DMS153 treated with DMSO at 0.1 percent for 48 hours (cell line): Measurements from ENCODE around the gene SPEG.
"Not testable (repeated sequence)": the region's sequence is repeated elsewhere in the genome, so short reads cannot be mapped to it uniquely, and the experiment has no call there.

Source experiments
- DNase-seq: peaks from one replicate; lab custom pipeline; 2025; ENCODE audit not compliant: unreplicated experiment; lab: John Stamatoyannopoulos, UW

The SPEG gene

DNA sequence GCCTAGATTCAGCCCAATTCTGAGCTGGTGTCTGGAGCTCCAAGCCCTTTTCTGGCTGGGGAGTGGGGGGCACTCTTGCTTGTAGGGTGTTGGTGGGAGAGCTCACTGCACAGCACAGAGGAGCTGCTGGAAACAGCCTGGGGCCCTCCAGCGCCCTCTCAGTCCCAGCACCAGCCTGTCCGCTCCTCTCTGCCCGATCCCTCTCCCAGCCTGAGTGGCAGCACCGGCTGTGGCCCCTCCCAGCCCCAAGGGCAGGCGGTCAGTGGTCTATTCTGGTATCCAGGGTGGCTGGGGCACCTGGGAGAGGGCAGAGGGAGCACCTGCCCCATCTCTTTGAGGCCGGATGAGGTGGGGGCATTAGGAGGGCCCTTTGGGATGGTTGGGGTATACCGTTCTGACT lies 29.7 kb upstream of the SPEG start:
- DNase-seq = no peak

DNA sequence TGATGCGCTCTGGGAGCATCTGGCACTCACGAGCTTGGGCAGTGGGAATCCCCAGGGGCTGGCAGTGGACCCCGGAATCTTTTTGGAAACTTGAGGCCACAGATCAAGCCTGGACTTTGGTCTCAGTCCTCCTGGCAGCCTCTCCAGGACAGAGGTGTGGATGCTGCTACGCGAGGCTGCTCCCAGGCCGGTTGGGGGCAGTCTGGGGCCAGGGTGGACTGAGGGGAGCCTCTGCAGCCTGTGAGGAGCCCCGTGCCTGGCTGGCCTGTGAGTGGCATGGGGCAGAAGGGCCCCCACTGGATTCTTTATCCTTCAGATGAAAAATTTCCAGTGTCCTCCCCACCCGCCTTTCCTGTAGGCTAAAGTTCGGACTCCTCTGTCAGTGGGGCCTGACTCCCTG lies 29.2 kb upstream of the SPEG start:
- no peak for DNase-seq

DNA sequence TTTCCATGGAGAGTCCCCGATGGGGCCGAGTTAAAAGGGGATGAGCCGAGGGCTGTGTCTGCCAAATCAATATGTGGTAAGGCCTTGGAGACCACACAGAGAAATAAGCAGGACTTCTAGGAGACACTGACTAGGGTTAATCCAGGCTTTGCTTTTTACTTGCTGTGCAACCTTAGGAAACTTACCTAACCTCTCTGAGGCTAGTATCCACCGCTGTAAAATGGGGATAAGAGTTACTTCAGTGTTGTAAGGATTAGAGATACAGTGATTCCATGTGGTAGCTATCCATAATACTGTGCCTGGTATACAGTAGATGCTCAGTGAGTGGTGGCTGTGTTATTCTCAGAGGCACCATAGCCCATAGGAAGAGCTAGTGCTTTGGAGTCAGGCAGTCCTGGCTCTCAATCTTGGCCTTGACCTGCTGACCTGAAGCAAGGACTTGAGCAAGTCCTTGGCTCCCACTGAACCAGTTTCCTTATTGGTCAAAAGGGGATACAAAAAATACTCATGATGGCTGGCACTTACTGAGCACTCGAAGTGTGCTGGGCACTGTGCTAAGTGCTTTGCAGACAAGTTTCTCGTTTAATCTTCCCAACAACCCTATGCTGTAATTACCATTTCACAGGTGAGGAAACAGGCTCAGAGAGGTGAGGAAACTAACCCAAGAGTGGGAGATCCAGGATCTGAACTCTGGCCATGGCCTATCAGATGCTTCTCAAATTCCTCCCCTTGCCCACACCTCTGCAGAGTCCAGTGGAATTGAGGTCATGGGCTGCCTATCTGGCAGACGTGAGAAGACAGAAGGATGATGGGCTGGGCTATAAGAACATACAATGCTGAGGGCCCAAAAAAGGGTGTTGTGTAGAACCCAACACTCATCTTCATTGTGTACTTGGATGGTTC lies 28.4 kb upstream of the SPEG start:
- no peak for DNase-seq

DNA sequence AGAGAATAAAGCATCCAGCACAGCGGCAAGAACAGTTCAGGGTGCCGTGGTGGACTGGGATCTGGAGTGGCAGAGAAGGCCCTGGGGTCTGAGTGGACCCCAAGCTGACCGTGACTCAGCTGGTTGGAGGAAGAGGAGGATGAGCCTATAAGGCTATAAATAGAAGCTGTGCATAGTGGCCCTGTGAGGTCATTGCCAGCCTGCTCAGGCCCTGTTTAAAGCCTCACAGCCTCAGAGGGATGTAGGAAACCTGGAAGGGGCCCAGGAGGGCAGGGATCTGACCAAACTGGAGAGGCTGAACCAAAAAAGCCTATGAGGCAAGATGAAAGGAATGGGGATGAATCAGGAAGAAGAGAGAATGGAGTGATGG lies 27.8 kb upstream of the SPEG start:
- DNase-seq = no peak

DNA sequence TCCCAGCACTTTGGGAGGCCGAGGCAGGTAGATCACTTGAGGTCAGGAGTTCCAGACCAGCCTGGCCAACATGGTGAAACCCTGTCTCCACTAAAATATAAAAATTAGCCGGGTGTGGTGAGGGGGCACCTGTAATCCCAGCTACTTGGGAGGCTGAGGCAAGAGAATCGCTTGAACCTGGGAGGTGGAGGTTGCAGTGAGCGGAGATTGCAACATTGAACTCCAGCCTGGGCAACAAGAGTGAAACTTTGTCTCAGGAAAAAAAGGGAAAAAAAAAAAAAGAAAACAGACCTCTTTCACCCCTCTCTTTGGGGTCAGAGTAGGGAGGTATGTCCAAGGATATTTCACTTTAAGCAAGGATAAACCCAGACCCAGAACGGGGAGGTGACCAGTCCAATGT lies 27.3 kb upstream of the SPEG start:
- not testable (repeated sequence) for DNase-seq

DNA sequence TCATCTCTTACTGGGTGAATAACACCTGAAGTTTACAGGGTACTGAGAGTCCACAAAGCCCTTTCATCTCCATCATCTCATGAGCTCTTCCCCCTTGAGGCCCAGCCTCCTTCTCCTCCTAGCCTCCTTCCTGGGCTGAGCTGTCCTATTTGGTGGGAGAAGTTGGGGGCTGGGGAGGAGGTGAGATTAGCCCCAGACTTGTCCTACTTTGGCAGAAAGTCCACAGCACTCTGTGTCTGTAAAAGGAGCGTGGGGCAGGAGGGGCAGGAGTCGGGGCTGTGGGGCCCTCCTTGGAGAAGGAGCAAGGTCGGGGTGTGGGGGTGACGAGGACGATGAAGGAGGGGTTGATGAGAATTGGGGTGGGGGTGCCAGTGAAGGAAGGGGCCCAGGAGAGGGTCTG lies 26.4 kb upstream of the SPEG start:
- DNase-seq = no peak

DNA sequence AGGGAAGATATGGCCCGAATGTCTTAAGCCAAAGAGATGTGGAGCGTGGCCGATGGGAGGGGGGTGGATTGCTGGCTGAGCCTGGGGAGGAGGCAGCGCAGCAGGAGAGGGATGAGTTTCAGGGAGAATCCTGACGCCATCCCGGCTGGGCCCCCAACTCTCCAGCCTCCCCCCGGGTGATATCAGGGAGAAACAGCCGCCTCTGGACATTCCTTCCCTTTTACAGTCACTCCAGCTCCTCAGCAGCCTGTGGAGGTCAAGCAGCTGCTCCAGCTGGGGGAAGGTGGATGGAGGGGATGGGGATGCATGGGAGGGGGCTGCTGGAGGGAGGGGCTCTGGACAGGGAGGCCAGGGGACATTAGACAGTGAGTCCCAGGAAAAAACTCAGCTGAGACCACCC lies 26.0 kb upstream of the SPEG start:
- no peak for DNase-seq

DNA sequence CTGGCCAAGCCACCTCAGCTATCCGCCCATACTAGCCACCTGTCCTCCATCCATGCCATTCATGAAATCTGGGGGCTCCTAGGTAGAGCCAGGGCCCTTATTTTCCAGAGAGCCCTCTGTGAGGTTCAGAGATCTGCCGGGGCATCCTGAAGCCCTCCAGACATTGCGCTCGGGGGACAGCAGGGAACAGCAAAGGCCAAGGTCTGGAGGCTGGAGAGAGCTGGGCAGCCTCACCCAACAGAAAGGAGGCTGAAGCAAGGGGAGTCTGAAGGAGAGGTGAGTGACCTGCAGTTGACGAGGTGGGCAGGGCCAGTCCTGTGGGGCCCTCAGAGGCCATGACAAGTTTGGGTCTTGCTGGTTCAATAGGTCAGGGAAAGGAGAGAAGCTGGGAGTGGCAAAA lies 25.0 kb upstream of the SPEG start:
- no peak for DNase-seq

DNA sequence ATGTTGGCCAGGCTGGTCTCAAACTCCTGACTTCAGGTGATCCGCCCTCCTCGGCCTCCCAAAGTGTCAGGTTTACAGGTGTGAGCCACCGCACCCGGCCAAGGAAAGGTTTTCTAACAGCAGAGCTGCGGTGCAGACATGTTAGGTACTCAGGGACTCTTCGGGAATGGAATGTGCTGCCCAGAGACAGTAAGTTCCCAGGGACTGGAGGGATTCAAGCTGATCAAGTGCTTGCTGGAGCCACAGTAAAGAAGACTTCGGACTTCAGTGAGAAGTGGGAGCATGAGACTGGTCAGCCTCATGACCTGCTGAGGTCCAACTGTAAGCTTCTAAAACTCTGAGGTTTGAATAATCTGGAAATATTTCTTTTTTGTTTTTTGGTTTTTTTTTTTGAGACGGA lies 24.3 kb upstream of the SPEG start:
- no peak for DNase-seq

DNA sequence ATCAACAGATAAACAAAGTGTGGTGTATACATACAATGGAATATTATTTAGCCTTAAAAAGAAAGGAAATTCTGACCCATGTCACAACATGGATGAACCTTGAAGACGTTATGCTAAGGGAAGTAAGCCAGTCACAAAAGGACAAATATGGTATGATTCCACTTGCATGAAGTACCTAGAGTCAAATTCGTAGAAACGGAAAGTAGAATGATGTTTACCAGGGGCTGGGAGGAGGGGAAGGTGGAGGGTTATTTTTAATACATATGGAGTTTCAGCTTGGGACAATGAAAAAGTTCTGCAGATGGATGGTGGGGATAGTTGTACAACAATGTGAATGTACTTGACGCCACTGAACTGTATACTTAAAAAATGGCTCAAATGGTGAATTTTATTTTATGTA lies 19.8 kb upstream of the SPEG start:
- DNase-seq = no peak

DNA sequence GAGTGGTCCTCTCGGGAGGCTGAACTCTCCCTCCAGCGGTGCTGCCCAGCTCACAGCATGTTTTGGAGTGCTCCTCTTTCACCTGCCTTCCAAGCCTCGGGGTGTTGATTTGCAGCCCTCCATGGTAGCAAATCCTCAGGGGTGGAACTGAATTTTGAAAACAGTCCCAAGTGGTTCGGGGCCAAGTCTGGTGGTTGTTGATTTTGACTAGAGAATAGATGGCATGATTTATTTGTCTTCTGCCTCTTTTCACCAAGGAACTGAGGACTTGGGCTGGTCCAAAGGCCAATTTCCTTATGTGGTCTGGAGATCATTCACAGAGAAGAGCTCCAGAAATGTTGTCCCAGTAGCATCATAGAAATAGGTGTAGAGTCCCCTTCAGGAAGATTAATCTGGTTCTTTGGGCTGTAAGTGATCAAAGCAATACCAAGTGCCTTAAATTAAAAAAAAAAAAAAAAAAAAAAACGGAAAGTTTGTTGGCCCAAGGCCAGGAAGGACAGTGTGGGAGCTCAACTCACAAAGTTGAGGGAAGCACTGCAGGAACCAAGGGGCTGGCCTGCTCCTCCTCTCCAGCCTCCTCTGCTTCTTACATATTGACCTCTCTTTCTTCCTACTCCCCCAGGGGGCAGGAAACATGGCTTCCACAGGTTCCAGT lies 18.9 kb upstream of the SPEG start:
- DNase-seq = no peak

DNA sequence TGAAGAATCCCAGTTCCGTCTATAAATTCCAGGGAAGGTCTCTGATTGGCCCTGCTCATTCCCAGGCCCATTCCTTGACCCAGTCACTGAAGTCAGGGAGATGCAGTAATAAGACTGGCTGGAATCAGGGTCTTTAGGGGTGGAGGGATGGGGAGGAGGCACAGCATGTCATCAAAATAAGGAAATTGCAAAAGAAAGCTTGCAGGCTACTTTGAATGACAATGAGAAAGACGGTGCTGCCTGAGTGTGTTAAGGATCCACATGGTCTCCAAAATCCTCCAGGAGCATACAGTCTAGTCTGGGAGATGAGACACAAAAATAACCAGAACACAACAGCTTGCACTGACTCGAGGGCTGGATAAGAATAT lies 18.4 kb upstream of the SPEG start:
- DNase-seq = no peak

DNA sequence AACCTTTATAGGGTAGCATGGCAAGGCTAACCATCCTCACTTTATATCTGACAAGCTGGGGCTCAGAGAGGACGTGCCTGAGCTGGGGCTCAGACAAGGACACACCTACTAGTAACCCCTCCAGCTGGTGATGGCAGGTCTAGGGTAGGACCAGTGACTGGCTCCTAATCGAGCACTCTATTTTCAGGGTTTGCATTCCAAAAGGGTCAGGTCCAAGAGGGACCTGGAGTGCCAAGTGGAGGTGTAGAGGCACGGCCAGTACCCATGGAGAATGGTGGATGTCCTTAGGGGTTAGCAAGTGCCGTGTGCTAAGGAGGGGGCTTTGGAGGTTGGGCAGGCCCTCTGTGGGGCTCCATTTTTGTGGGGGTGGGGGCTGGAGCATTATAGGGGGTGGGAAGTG lies 17.7 kb upstream of the SPEG start:
- no peak for DNase-seq

DNA sequence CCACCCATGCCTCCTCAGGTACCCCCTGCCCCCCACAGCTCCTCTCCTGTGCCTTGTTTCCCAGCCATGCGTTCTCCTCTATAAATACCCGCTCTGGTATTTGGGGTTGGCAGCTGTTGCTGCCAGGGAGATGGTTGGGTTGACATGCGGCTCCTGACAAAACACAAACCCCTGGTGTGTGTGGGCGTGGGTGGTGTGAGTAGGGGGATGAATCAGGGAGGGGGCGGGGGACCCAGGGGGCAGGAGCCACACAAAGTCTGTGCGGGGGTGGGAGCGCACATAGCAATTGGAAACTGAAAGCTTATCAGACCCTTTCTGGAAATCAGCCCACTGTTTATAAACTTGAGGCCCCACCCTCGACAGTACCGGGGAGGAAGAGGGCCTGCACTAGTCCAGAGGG lies 17.3 kb upstream of the SPEG start:
- no peak for DNase-seq

DNA sequence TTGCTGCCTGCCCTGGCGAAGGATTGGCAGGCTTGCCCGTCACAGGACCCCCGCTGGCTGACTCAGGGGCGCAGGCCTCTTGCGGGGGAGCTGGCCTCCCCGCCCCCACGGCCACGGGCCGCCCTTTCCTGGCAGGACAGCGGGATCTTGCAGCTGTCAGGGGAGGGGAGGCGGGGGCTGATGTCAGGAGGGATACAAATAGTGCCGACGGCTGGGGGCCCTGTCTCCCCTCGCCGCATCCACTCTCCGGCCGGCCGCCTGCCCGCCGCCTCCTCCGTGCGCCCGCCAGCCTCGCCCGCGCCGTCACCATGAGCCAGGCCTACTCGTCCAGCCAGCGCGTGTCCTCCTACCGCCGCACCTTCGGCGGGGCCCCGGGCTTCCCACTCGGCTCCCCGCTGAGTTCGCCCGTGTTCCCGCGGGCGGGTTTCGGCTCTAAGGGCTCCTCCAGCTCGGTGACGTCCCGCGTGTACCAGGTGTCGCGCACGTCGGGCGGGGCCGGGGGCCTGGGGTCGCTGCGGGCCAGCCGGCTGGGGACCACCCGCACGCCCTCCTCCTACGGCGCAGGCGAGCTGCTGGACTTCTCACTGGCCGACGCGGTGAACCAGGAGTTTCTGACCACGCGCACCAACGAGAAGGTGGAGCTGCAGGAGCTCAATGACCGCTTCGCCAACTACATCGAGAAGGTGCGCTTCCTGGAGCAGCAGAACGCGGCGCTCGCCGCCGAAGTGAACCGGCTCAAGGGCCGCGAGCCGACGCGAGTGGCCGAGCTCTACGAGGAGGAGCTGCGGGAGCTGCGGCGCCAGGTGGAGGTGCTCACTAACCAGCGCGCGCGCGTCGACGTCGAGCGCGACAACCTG lies 16.3 kb upstream of the SPEG start, which contains the start of gene DES:
Gene DES (plus strand): TSS at position 223 of the 857 bp plus-strand sequence. CDS start 86 bp downstream, at position 309.
- DNase-seq = no peak

DNA sequence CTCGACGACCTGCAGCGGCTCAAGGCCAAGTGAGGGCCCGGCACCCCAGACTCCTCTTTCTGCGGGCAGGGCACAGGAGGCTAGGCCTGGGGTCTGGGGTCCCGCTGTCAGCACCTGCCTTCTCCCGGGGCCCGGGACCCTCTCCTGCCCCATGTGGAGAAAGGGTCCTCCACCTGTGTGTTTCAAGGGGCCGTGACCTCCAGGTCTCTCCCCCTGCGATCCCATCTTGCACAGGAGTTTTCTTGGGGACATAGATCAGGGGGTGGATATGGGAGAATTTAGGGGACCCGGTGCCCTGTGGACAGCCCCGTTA lies 15.7 kb upstream of the SPEG start:
- no peak for DNase-seq

DNA sequence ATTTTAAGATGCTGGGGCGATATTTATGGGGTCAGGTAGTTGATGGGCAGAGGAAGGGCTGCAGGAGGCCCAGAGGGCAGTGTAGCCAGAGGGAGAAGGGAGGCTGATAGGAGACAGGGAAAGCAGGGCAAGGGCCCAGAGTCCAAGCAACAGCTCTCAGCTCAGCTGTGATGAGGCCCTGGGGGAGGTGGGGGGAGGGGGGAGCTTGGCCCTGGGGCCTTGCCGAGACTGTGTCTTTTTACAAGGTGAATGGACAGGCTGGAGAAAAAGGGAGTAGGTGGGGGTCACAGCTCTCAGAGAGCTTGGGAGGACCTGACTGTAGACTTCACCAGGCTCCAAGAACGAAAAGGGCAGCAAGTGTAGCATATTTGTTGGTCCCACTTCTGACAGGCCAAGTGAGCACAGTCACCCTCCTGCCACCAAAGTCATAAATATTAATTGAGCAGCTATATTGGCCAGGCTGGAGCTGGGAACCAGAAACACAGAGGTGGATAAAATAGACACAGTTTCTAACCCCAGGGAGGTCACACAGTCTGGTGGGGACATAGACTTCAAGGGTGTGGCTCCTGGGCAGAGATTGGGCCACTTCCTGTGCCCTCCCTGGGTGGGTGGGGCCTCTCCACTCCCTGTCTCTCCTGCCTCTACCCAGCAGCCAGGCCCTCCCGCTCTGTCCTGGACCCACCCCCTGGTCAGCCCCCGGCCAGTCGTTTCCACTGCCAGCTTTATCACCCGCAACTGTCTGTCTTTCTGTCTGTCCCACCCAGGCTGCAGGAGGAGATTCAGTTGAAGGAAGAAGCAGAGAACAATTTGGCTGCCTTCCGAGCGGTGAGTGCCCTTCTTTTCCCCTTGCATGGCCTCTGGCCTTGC lies 15.1 kb upstream of the SPEG start:
- DNase-seq = no peak

DNA sequence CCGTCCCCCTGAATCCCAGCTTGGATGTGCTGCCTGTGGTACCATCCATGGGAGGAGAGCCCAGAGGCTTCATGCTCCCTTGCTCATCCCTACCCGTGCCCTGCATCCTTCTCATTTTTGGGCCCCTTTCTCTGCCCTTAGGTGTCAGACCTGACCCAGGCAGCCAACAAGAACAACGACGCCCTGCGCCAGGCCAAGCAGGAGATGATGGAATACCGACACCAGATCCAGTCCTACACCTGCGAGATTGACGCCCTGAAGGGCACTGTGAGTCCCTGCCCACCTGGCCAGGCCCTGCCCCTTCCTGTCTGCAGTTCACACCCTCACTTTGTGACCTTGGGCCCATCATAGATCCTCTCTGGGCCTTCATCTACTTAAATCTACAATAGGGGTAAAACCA lies 14.0 kb upstream of the SPEG start:
- DNase-seq = no peak

DNA sequence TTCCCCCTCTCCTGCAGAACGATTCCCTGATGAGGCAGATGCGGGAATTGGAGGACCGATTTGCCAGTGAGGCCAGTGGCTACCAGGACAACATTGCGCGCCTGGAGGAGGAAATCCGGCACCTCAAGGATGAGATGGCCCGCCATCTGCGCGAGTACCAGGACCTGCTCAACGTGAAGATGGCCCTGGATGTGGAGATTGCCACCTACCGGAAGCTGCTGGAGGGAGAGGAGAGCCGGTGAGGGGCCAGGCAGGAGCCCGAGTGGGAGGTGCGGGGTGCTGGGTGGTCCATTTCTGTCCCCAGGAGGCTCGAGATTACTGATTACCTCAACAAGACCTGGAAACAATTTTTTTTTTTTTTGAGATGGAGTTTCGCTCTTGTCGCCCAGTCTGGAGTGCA lies 13.3 kb upstream of the SPEG start:
- DNase-seq = no peak

DNA sequence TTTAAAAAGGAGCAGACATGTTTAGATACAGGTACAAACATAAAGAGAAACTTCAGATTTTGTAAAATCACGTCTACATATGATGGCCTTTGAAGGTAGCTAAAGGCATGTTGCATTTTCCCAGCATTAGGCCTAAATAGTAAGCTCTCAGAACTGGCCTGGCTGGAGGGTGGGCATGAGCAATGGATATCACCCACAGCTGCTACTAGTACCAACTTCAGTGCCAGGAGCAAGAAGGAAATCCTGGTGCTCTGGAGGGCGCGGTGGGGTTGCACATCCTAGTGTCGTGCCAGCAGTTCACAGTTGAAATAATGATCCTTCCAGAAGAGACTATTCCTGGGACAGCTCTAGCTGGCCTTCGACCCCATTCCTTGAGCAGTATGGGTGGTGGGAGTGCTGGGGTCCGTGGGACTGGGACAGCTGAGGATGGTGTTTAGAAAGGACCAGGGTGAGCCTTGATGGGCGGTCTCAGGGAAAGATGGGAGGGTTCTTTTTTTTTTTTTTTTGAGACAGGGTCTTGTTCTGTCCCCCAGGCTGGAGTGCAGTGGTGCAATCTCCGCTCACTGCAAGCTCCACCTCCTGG lies 11.6 kb upstream of the SPEG start:
- no peak for DNase-seq
